Endothelial cell of umbilical vein (primary cell): ENCODE results near the gene DMD.

Experiments used
- EZH2 ChIP-seq: IDR thresholded peaks from 2 replicates; pipeline ENCODE4 v1.6.1; 2012; ENCODE audit warnings: borderline replicate concordance, low read depth, mild to moderate bottlenecking, moderate library complexity, low read length, inconsistent platforms; ENCODE audit not compliant: severe bottlenecking
- GATA2 ChIP-seq: IDR thresholded peaks from 2 replicates; pipeline ENCODE4 v1.7.0; 2011; ENCODE audit warnings: low read depth, mild to moderate bottlenecking, moderate library complexity, mixed read lengths, low read length; ENCODE audit not compliant: insufficient read length, insufficient read depth
- MYC ChIP-seq: IDR thresholded peaks from one replicate; pipeline ENCODE4 v1.6.1; 2011; ENCODE audit warnings: mild to moderate bottlenecking, low read depth, low read length
- POLR2A ChIP-seq: IDR thresholded peaks from 2 replicates; pipeline ENCODE4 v1.6.1; 2012; ENCODE audit warnings: low read depth, mild to moderate bottlenecking, control low read depth, low read length
- TF ChIP-seq, protein P1 (sequence below), 2 donors: IDR thresholded peaks; 1 replicate in 1 of 2; 2 replicates in 1 of 2; pipeline ENCODE4 v1.5.1; 2011; ENCODE audit warnings: low read length in 2 of 2, mild to moderate bottlenecking in 2 of 2, moderate library complexity in 2 of 2, control low read depth in 1 of 2, inconsistent platforms in 1 of 2, low read depth in 1 of 2; ENCODE audit not compliant: insufficient read depth in 1 of 2; ENCODE audit errors: extremely low read depth in 1 of 2

GRCh38 chrX:33198561-33199279 lies 12.6 kb downstream of the DMD start:
- TF ChIP-seq GATA2 (no peak), EZH2 (no peak), POLR2A (no peak), MYC (no peak)
- TF ChIP-seq, protein P1, sequence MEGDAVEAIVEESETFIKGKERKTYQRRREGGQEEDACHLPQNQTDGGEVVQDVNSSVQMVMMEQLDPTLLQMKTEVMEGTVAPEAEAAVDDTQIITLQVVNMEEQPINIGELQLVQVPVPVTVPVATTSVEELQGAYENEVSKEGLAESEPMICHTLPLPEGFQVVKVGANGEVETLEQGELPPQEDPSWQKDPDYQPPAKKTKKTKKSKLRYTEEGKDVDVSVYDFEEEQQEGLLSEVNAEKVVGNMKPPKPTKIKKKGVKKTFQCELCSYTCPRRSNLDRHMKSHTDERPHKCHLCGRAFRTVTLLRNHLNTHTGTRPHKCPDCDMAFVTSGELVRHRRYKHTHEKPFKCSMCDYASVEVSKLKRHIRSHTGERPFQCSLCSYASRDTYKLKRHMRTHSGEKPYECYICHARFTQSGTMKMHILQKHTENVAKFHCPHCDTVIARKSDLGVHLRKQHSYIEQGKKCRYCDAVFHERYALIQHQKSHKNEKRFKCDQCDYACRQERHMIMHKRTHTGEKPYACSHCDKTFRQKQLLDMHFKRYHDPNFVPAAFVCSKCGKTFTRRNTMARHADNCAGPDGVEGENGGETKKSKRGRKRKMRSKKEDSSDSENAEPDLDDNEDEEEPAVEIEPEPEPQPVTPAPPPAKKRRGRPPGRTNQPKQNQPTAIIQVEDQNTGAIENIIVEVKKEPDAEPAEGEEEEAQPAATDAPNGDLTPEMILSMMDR (IDR thresholded peaks at IDR 0.05; ENCODE audit: extremely low read depth in 1 of 2, insufficient read depth in 1 of 2, low read depth in 1 of 2, low read length in 2 of 2): no peak
